ENCODE results near the gene SLC10A3. TPM values are rescaled to one million over a fixed set of nuclear protein-coding genes. Genes with fewer than 3 reads are reported as not detected.

The SLC10A3 gene
- polyA plus RNA-seq, 3 donors, result 25.3 to 33.1 (median 26.7) TPM

GRCh38 chrX:154443992-154444754 is 46.3 kb downstream of the SLC10A3 start, which contains the start of gene FAM50A:
Gene FAM50A (plus strand): TSS chrX:154444141. CDS start chrX:154444236, 95 bp downstream.
- H3K4me1 ChIP-seq (ENCODE audit: control insufficient read depth in 1 of 2, insufficient read depth in 2 of 2, low read length in 2 of 2), result peaks cover 15 to 20% of the 10 kb centered on the region in 2 donors
- H3K4me3 ChIP-seq (replicated peaks in 1 of 3; ENCODE audit: low read depth in 2 of 3, low read length in 3 of 3), result peak within 1 kb of the TSS; percentile 39 to 71 (median 46)
- peaks cover 20% of the 10 kb centered on the region for H4K20me1 ChIP-seq (ENCODE audit: insufficient read depth, low read length)
- DNase-seq, result peak; percentile 69 to 79 (median 72)
- intact Hi-C loops (cut with micrococcal nuclease), result loop anchor here in 1 of 2 donors (5.0 kb wide), 1 partner anchor 33 kb away; the partner anchor contains the start of gene LAGE3
- peak within 1 kb of the TSS; percentile 80 for H3K4me2 ChIP-seq (replicated peaks; ENCODE audit: extremely low read depth, low read length, poor library complexity, severe bottlenecking)
- peak within 1 kb of the TSS; percentile 81 to 90 (median 88) for H3K27ac Mint-ChIP-seq
- peaks cover 0 to 13% (median 0%) of the 10 kb centered on the region in 3 donors for H3K27me3 Mint-ChIP-seq (ENCODE audit: low read depth in 3 of 3)
- peak within 1 kb of the TSS; percentile 69 for H3K9ac ChIP-seq (ENCODE audit: insufficient read depth, low read length, poor library complexity, severe bottlenecking)
- H3K79me2 ChIP-seq (ENCODE audit: insufficient read depth, low read length), result peaks cover 25% of the 10 kb centered on the region
- H2AFZ ChIP-seq (ENCODE audit: insufficient read depth, low read depth, low read length, poor library complexity, severe bottlenecking), result peak within 1 kb of the TSS; percentile 59
- peak within 1 kb of the TSS; percentile 68 to 84 for H3K4me3 Mint-ChIP-seq
- H3K4me1 Mint-ChIP-seq, result peaks cover 10% of the 10 kb centered on the region
- peaks cover 44 to 49% of the 10 kb centered on the region in 2 donors for H3K36me3 ChIP-seq (replicated peaks in 1 of 2; ENCODE audit: control insufficient read depth in 1 of 2, insufficient read depth in 2 of 2, low read length in 2 of 2)
- WGBS (ENCODE audit: insufficient coverage), result 2% methylated on average over 82 of the region's 94 CpGs
- peak within 1 kb of the TSS; percentile 25 to 75 for H3K27ac ChIP-seq (ENCODE audit: low read depth in 1 of 2, low read length in 2 of 2)
- TF ChIP-seq CTCF (IDR thresholded peaks at IDR 0.05), result no peak
- peaks cover 53 to 68% of the 10 kb centered on the region in 2 donors for H3K36me3 Mint-ChIP-seq
- no peaks in the 10 kb centered on the region for H3K9me3 ChIP-seq (replicated peaks in 1 of 2; ENCODE audit: control insufficient read depth in 1 of 2, insufficient read depth in 1 of 2, low read length in 2 of 2)
- H3K27me3 ChIP-seq (ENCODE audit: control insufficient read depth in 2 of 2, insufficient read depth in 2 of 2, low read length in 2 of 2), result no peaks in the 10 kb centered on the region
- peaks cover 0 to 6% (median 0%) of the 10 kb centered on the region in 7 donors for H3K9me3 Mint-ChIP-seq

GRCh38 chrX:154443479-154443910 is 46.9 kb downstream of the SLC10A3 start:
- Mint-ChIP-seq H3K27ac (peak overlapping the region; percentile 81 to 90 (median 85)), H3K4me3 (peak overlapping the region; percentile 37 to 67), H3K36me3 (peaks cover 49 to 70% of the 10 kb centered on the region in 2 donors), H3K27me3 (ENCODE audit: low read depth in 3 of 3) (peaks cover 0 to 13% (median 0%) of the 10 kb centered on the region in 3 donors), H3K4me1 (peaks cover 13% of the 10 kb centered on the region), H3K9me3 (peaks cover 0 to 6% (median 0%) of the 10 kb centered on the region in 7 donors)
- H3K4me2 ChIP-seq (replicated peaks; ENCODE audit: extremely low read depth, low read length, poor library complexity, severe bottlenecking), result peak overlapping the region; percentile 80
- H2AFZ ChIP-seq (ENCODE audit: insufficient read depth, low read depth, low read length, poor library complexity, severe bottlenecking), result peak overlapping the region; percentile 59
- H3K27me3 ChIP-seq (ENCODE audit: control insufficient read depth in 2 of 2, insufficient read depth in 2 of 2, low read length in 2 of 2), result no peaks in the 10 kb centered on the region
- intact Hi-C loops (cut with micrococcal nuclease), result loop anchor here in 1 of 2 donors (5.0 kb wide), 1 partner anchor 34 kb away; the partner anchor contains the start of gene LAGE3
- H3K27ac ChIP-seq (ENCODE audit: low read depth in 1 of 2, low read length in 2 of 2), result peak overlapping the region; percentile 23 to 70
- peaks cover 31% of the 10 kb centered on the region for H3K79me2 ChIP-seq (ENCODE audit: insufficient read depth, low read length)
- H3K36me3 ChIP-seq (replicated peaks in 1 of 2; ENCODE audit: control insufficient read depth in 1 of 2, insufficient read depth in 2 of 2, low read length in 2 of 2), result peaks cover 43 to 44% of the 10 kb centered on the region in 2 donors
- peaks cover 24% of the 10 kb centered on the region for H4K20me1 ChIP-seq (ENCODE audit: insufficient read depth, low read length)
- no peak for DNase-seq
- H3K9ac ChIP-seq (ENCODE audit: insufficient read depth, low read length, poor library complexity, severe bottlenecking), result peak overlapping the region; percentile 50
- WGBS (ENCODE audit: insufficient coverage), result 0% methylated on average over 4 of the region's 10 CpGs
- peak overlapping the region in 2 of 3 experiments; percentile 21 to 63 for H3K4me3 ChIP-seq (replicated peaks in 1 of 3; ENCODE audit: low read depth in 2 of 3, low read length in 3 of 3)
- no peak for TF ChIP-seq CTCF (IDR thresholded peaks at IDR 0.05)
- H3K9me3 ChIP-seq (replicated peaks in 1 of 2; ENCODE audit: control insufficient read depth in 1 of 2, insufficient read depth in 1 of 2, low read length in 2 of 2), result peaks cover 0 to under 1% of the 10 kb centered on the region in 2 donors
- peaks cover 16 to 23% of the 10 kb centered on the region in 2 donors for H3K4me1 ChIP-seq (ENCODE audit: control insufficient read depth in 1 of 2, insufficient read depth in 2 of 2, low read length in 2 of 2)
